Stimulated activated CD8-positive, alpha-beta memory T cell treated with anti-CD3 and anti-CD28 coated beads, Interleukin-7, amount 100 ng/mL, for 4 hours (primary cell): ENCODE data around the gene SH2B2.
A peak's percentile ranks its signal among the peaks of the same experiment; 100 is the strongest.

ENCODE experiments used
- DNase-seq, 2 donors: peaks; one replicate each; pipeline ENCODE4 v3.0.0-alpha.2; 2020; ENCODE audit warnings: low read depth in 2 of 2

The SH2B2 gene

GRCh38 chr7:102266541-102266940 lies 20.1 kb upstream of the SH2B2 start:
- no peak for DNase-seq

- DNase-seq = no peak
Observed at GRCh38 chr7:102268635-102269034, 18.0 kb upstream of the SH2B2 start.

GRCh38 chr7:102270178-102270887 lies 16.3 kb upstream of the SH2B2 start:
- DNase-seq = no peak

- DNase-seq = no peak
Observed at GRCh38 chr7:102271158-102271798, 15.4 kb upstream of the SH2B2 start.

GRCh38 chr7:102272075-102272916 lies 14.4 kb upstream of the SH2B2 start:
- DNase-seq = peak; percentile 38 to 43

GRCh38 chr7:102272917-102273748 lies 13.5 kb upstream of the SH2B2 start:
- DNase-seq = no peak

- DNase-seq = no peak
Observed at GRCh38 chr7:102273749-102274712, 12.6 kb upstream of the SH2B2 start.

- DNase-seq = no peak
Observed at GRCh38 chr7:102275123-102275703, 11.5 kb upstream of the SH2B2 start.

- DNase-seq = no peak
Observed at GRCh38 chr7:102277901-102278300, 8.8 kb upstream of the SH2B2 start.

- peak in 1 of 2 donors; percentile 33 for DNase-seq
Observed at GRCh38 chr7:102279537-102280400, 6.9 kb upstream of the SH2B2 start.

GRCh38 chr7:102280521-102280920 lies 6.1 kb upstream of the SH2B2 start:
- DNase-seq = no peak

GRCh38 chr7:102281785-102282184 lies 4.9 kb upstream of the SH2B2 start:
- no peak for DNase-seq

- no peak for DNase-seq
Observed at GRCh38 chr7:102282465-102283362, 4.0 kb upstream of the SH2B2 start.

GRCh38 chr7:102283477-102284189 lies 3.0 kb upstream of the SH2B2 start:
- DNase-seq = no peak

- no peak for DNase-seq
Observed at GRCh38 chr7:102284399-102284798, 2.3 kb upstream of the SH2B2 start.

GRCh38 chr7:102284891-102285539 lies 1.7 kb upstream of the SH2B2 start:
- DNase-seq = no peak
